ENCODE data around the gene PSMD2. TPM values are rescaled to one million over a fixed set of nuclear protein-coding genes. Genes with fewer than 3 reads are reported as not detected.
A peak's percentile ranks its signal among the peaks of the same experiment; 100 is the strongest.

The PSMD2 gene
- total RNA-seq, 1 experiment from 2014 or later, result 285 TPM

DNA sequence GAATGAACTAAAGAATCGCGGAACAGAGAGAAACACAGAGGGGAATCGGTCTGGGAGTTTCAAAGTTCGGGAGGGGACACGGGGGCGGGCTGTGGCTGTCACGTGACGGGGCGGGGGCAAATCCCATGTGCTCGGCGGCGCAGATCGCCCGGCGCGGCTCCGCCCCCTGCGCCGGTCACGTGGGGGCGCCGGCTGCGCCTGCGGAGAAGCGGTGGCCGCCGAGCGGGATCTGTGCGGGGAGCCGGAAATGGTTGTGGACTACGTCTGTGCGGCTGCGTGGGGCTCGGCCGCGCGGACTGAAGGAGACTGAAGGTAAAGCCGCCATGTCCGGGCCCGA lies 15.3 kb downstream of the PSMD2 start, which contains the start of gene EIF4G1:
TSS of gene EIF4G1 (plus strand) at position 244 of the 337 bp plus-strand sequence. CDS start 1,191 bp downstream, outside the sequence.
- no peaks in the 10 kb centered on the region for H3K27me3 Mint-ChIP-seq (ENCODE audit: insufficient read depth, unreplicated experiment)
- CTCF ChIA-PET, result no interaction called here
- H3K4me1 Mint-ChIP-seq (ENCODE audit: low read depth, unreplicated experiment), result peaks cover 9% of the 10 kb centered on the region
- Histone ChIP-seq H3K36me3 (ENCODE audit: control insufficient read depth, insufficient read depth, low read length) (peaks cover 1% of the 10 kb centered on the region), H3K9me3 (no peaks in the 10 kb centered on the region), H3K4me3 (ENCODE audit: low read depth, low read length) (peak within 1 kb of the TSS; percentile 89), H3K4me1 (peaks cover 11% of the 10 kb centered on the region), H3K27me3 (replicated peaks; ENCODE audit: control insufficient read depth, insufficient read depth, low read length) (no peaks in the 10 kb centered on the region)
- peak; percentile 92 to 94 for DNase-seq
- peak within 1 kb of the TSS; percentile 85 for H3K4me3 Mint-ChIP-seq (ENCODE audit: unreplicated experiment)
- intact Hi-C loops (cut with micrococcal nuclease; ENCODE audit: unreplicated experiment), result loop anchor here (1.0 kb wide), 2 partner anchors 15 to 49 kb away; partner anchors contain the start of gene PSMD2
- H3K9me3 Mint-ChIP-seq (ENCODE audit: unreplicated experiment), result no peaks in the 10 kb centered on the region
- POLR2A ChIA-PET, result no interaction called here
- TF ChIP-seq, protein P1, sequence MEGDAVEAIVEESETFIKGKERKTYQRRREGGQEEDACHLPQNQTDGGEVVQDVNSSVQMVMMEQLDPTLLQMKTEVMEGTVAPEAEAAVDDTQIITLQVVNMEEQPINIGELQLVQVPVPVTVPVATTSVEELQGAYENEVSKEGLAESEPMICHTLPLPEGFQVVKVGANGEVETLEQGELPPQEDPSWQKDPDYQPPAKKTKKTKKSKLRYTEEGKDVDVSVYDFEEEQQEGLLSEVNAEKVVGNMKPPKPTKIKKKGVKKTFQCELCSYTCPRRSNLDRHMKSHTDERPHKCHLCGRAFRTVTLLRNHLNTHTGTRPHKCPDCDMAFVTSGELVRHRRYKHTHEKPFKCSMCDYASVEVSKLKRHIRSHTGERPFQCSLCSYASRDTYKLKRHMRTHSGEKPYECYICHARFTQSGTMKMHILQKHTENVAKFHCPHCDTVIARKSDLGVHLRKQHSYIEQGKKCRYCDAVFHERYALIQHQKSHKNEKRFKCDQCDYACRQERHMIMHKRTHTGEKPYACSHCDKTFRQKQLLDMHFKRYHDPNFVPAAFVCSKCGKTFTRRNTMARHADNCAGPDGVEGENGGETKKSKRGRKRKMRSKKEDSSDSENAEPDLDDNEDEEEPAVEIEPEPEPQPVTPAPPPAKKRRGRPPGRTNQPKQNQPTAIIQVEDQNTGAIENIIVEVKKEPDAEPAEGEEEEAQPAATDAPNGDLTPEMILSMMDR (IDR thresholded peaks at IDR 0.05; ENCODE audit: insufficient read depth in 1 of 2, low read depth in 1 of 2, low read length in 1 of 2, severe bottlenecking in 1 of 2, unreplicated experiment in 1 of 2), result no peak
- BruUV-seq (replicated peaks), result no TSS peak
- peak within 1 kb of the TSS; percentile 72 for H3K27ac Mint-ChIP-seq (ENCODE audit: unreplicated experiment)
- peaks cover 46% of the 10 kb centered on the region for H3K36me3 Mint-ChIP-seq (ENCODE audit: insufficient read depth, unreplicated experiment)

- H3K36me3 ChIP-seq (ENCODE audit: control insufficient read depth, insufficient read depth, low read length), result peaks cover 1% of the 10 kb centered on the region
- Mint-ChIP-seq H3K27me3 (ENCODE audit: insufficient read depth, unreplicated experiment) (no peaks in the 10 kb centered on the region), H3K4me1 (ENCODE audit: low read depth, unreplicated experiment) (peaks cover 9% of the 10 kb centered on the region), H3K9me3 (ENCODE audit: unreplicated experiment) (no peaks in the 10 kb centered on the region), H3K4me3 (ENCODE audit: unreplicated experiment) (peak overlapping the region; percentile 85), H3K36me3 (ENCODE audit: insufficient read depth, unreplicated experiment) (peaks cover 46% of the 10 kb centered on the region), H3K27ac (ENCODE audit: unreplicated experiment) (peak overlapping the region; percentile 67)
- peak overlapping the region; percentile 89 for H3K4me3 ChIP-seq (ENCODE audit: low read depth, low read length)
- ChIA-PET CTCF (interaction anchor here (0.6 kb wide), 1 partner anchor 79 kb away, joined by 3 read pairs; no protein-coding TSS in a partner anchor), POLR2A (no interaction called here)
- intact Hi-C loops (cut with micrococcal nuclease; ENCODE audit: unreplicated experiment), result loop anchor here (1.0 kb wide), 2 partner anchors 16 to 48 kb away; partner anchors contain the start of gene PSMD2
- no peaks in the 10 kb centered on the region for H3K27me3 ChIP-seq (replicated peaks; ENCODE audit: control insufficient read depth, insufficient read depth, low read length)
- peaks cover 11% of the 10 kb centered on the region for H3K4me1 ChIP-seq
- TF ChIP-seq, protein P1 (IDR thresholded peaks at IDR 0.05; ENCODE audit: insufficient read depth in 1 of 2, low read depth in 1 of 2, low read length in 1 of 2, severe bottlenecking in 1 of 2, unreplicated experiment in 1 of 2), result no peak
- H3K9me3 ChIP-seq, result no peaks in the 10 kb centered on the region
- BruUV-seq (replicated peaks), result no TSS peak
- peak; percentile 65 to 72 for DNase-seq
Observed at GRCh38 chr3:184314700-184315542, 15.9 kb downstream of the PSMD2 start.

DNA sequence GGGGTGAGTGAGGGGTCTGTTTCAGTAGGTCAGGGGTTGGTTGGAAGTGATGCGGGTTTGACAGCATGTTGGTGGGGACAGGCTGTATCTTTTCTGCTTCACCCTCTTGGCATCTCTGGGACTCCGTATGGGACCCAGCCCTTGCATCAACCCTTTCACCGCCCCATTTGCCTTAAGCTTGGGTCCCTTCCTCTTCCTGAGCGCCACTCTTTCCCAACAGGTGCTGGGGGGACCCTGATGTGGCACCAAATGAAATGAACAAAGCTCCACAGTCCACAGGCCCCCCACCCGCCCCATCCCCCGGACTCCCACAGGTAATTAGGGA lies 16.5 kb downstream of the PSMD2 start:
- H3K4me3 ChIP-seq (ENCODE audit: low read depth, low read length), result peak overlapping the region; percentile 89
- no peak for DNase-seq
- TF ChIP-seq, protein P1 (IDR thresholded peaks at IDR 0.05; ENCODE audit: insufficient read depth in 1 of 2, low read depth in 1 of 2, low read length in 1 of 2, severe bottlenecking in 1 of 2, unreplicated experiment in 1 of 2), result no peak
- H3K9me3 Mint-ChIP-seq (ENCODE audit: unreplicated experiment), result no peaks in the 10 kb centered on the region
- BruUV-seq (replicated peaks), result no TSS peak
- H3K27me3 ChIP-seq (replicated peaks; ENCODE audit: control insufficient read depth, insufficient read depth, low read length), result no peaks in the 10 kb centered on the region
- peaks cover 9% of the 10 kb centered on the region for H3K4me1 Mint-ChIP-seq (ENCODE audit: low read depth, unreplicated experiment)
- H3K4me1 ChIP-seq, result peaks cover 11% of the 10 kb centered on the region
- ChIA-PET CTCF (interaction anchor here (0.6 kb wide), 1 partner anchor 227 kb away, joined by 4 read pairs; no protein-coding TSS in a partner anchor), POLR2A (no interaction called here)
- H3K4me3 Mint-ChIP-seq (ENCODE audit: unreplicated experiment), result peak overlapping the region; percentile 85
- H3K9me3 ChIP-seq, result no peaks in the 10 kb centered on the region
- intact Hi-C loops (cut with micrococcal nuclease; ENCODE audit: unreplicated experiment), result no loop called here
- H3K27ac Mint-ChIP-seq (ENCODE audit: unreplicated experiment), result peak overlapping the region; percentile 67
- H3K27me3 Mint-ChIP-seq (ENCODE audit: insufficient read depth, unreplicated experiment), result no peaks in the 10 kb centered on the region
- peaks cover 1% of the 10 kb centered on the region for H3K36me3 ChIP-seq (ENCODE audit: control insufficient read depth, insufficient read depth, low read length)
- peaks cover 49% of the 10 kb centered on the region for H3K36me3 Mint-ChIP-seq (ENCODE audit: insufficient read depth, unreplicated experiment)
